Endodermal cell (in vitro differentiated cells): ENCODE measurements around the gene MPP7. TPM values are rescaled to one million over a fixed set of nuclear protein-coding genes. Genes with fewer than 3 reads are reported as not detected.

Source experiments
- DNase-seq: peaks from one replicate; pipeline ENCODE4 v3.0.0-alpha.2; 2017
- H3K27ac ChIP-seq: 2 replicates; pipeline ENCODE4 v1.5.1; 2013; ENCODE audit warnings: mild to moderate bottlenecking, low read depth, low read length, moderate library complexity
- H3K27me3 ChIP-seq: 2 replicates; pipeline ENCODE4 v1.6.1; 2013; ENCODE audit warnings: mild to moderate bottlenecking, low read length, moderate library complexity; ENCODE audit not compliant: insufficient read depth, control insufficient read depth, poor library complexity, severe bottlenecking
- H3K36me3 ChIP-seq: 2 replicates; pipeline ENCODE4 v1.7.0; 2013; ENCODE audit warnings: mild to moderate bottlenecking, low read length, moderate library complexity; ENCODE audit not compliant: control insufficient read depth, insufficient read depth
- H3K4me1 ChIP-seq: one replicate; pipeline ENCODE4 v1.7.0; 2013; ENCODE audit warnings: low read length; ENCODE audit not compliant: control insufficient read depth, insufficient read depth
- H3K4me3 ChIP-seq: 2 replicates; pipeline ENCODE4 v1.5.1; 2013; ENCODE audit warnings: mild to moderate bottlenecking, low read length, moderate library complexity
- H3K9ac ChIP-seq: 2 replicates; pipeline ENCODE4 v1.6.1; 2013; ENCODE audit warnings: mild to moderate bottlenecking, low read length, moderate library complexity; ENCODE audit not compliant: poor library complexity, severe bottlenecking; ENCODE audit errors: extremely low read depth
- H3K9me3 ChIP-seq: 2 replicates; pipeline ENCODE4 v1.6.1; 2013; ENCODE audit warnings: mild to moderate bottlenecking, low read length, moderate library complexity; ENCODE audit not compliant: control insufficient read depth
- H3K27ac Mint-ChIP-seq: 2 replicates; pipeline ENCODE4 v1.8.0; 2020; ENCODE audit warnings: mixed read lengths
- H3K27me3 Mint-ChIP-seq: 2 replicates; pipeline ENCODE4 v1.8.0; 2021; ENCODE audit warnings: mild to moderate bottlenecking, mixed read lengths; ENCODE audit not compliant: insufficient read depth
- H3K36me3 Mint-ChIP-seq: 2 replicates; pipeline ENCODE4 v1.8.0; 2020; ENCODE audit warnings: low read depth, mixed read lengths
- H3K4me1 Mint-ChIP-seq: 2 replicates; pipeline ENCODE4 v1.8.0; 2020; ENCODE audit warnings: mixed read lengths
- H3K4me3 Mint-ChIP-seq: 2 replicates; pipeline ENCODE4 v1.8.0; 2020; ENCODE audit warnings: mild to moderate bottlenecking, moderate library complexity, mixed read lengths
- H3K9me3 Mint-ChIP-seq: 2 replicates; pipeline ENCODE4 v1.8.0; 2020; ENCODE audit warnings: mild to moderate bottlenecking, mixed read lengths
- WGBS, 2 experiments: methylation state at CpG; one replicate each; pipeline versions ENCODE4 v1.1.5 to v1.1.7; 2013; ENCODE audit warnings: missing lambda C conversion rate in 2 of 2, mixed read lengths in 1 of 2; ENCODE audit not compliant: insufficient coverage in 1 of 2, insufficient read length in 1 of 2; 5-methylcytosine and 5-hydroxymethylcytosine counted together
- long read RNA-seq, 4 experiments: library from polyadenylated mRNA in 2 of 4; library from RNA in 1 of 4; library from capped mRNA in 1 of 4; stranded (forward) in 3 of 4; unstranded in 1 of 4; transcript quantifications; one replicate each; pipeline ENCODE4 v2.0.0, GENCODE V29; 2020 to 2021; ENCODE audit warnings: inconsistent platforms in 1 of 4
- polyA plus RNA-seq, 2 experiments: library from polyadenylated mRNA; stranded (reverse); fragments of 50-300 nt; gene quantifications; one replicate each; pipeline ENCODE4 v1.2.3, GENCODE V29; 2013
- total RNA-seq, 2 donors: library from RNA; stranded (reverse); fragmentation: NEBNext Ultra II Directional in 1 of 2; extraction: Animal tissue kit (Norgen Biotek cat#: 25700) in 1 of 2; gene quantifications; 2 replicates in 1 of 2; 3 replicates in 1 of 2; pipeline ENCODE4 v1.2.1, GENCODE V29; 2021
- TF ChIP-seq, protein P1 (sequence below): fragments of 200-600 bp; sonication (generic); conservative IDR thresholded peaks from 2 replicates; pipeline ENCODE4 v1.5.0; 2021; ENCODE audit warnings: antibody characterized with exemption, mild to moderate bottlenecking

The MPP7 gene
- 1 to 10 TPM; 5.5 to 7.7 TPM for total RNA-seq
- polyA plus RNA-seq (2013, experiment 1 of 2), result 3.5 TPM
- 3.4 TPM for polyA plus RNA-seq (2013, experiment 2 of 2)
- long read RNA-seq, experiment 1, partial matches to known transcripts, result 1 of 3 reads
- long read RNA-seq, experiment 1, other reads (novel, unspliced or antisense), result 2 of 3 reads
- long read RNA-seq, experiment 2, partial matches to known transcripts, result 1 of 13 reads
- long read RNA-seq, experiment 2, other reads (novel, unspliced or antisense), result 12 of 13 reads
- long read RNA-seq, experiment 3, partial matches to known transcripts, result 6 of 27 reads
- long read RNA-seq, experiment 3, other reads (novel, unspliced or antisense), result 21 of 27 reads
- long read RNA-seq, experiment 4, result 0 reads

DNA sequence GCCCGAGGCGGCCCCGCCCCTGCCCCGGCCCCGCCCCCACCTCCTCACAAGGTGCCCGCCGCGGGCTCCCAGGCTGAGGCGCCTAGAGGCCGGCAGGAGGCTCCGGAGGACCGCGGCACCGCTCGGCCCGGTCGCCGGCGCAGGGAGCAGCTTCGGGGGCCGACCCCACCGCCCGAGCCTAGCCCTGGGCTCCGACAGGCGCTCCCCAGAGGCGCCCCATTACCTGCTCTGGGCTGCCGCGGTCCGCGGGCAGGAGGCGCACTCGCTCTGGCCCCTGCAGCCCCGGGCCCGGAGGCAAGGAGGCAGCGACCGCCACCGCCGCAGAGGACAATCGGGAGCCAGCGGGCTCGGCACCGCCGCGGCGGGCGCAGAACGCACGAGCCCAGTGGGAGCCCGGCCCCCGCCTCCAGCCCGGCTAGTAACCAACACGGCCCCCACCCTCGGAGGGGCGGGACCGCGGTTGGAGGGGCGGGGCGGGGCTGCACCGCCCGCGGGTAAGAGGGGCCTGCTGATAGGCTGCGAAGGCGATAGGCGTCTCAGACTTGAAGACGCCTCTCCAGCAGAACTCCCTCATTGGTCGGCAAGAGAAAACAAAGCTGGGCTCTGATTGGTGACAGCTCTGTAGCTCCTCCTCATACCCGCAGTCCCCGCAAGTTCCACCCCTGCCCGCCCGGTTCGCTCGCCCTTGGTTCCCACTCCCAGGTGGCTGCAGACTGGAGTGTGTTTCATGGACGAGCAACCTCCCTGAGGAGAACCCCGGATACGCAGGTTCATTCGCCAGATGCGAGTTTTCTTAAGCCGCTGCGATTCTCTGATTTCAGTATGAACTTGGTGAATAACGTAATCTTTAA, at the start of gene MPP7:
MPP7 (minus strand) TSS at position 427 of the 851 bp plus-strand sequence. CDS start 64,460 bp downstream, outside the sequence.
- no peaks in the 10 kb centered on the region for H3K36me3 ChIP-seq
- TF ChIP-seq, protein P1, sequence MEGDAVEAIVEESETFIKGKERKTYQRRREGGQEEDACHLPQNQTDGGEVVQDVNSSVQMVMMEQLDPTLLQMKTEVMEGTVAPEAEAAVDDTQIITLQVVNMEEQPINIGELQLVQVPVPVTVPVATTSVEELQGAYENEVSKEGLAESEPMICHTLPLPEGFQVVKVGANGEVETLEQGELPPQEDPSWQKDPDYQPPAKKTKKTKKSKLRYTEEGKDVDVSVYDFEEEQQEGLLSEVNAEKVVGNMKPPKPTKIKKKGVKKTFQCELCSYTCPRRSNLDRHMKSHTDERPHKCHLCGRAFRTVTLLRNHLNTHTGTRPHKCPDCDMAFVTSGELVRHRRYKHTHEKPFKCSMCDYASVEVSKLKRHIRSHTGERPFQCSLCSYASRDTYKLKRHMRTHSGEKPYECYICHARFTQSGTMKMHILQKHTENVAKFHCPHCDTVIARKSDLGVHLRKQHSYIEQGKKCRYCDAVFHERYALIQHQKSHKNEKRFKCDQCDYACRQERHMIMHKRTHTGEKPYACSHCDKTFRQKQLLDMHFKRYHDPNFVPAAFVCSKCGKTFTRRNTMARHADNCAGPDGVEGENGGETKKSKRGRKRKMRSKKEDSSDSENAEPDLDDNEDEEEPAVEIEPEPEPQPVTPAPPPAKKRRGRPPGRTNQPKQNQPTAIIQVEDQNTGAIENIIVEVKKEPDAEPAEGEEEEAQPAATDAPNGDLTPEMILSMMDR, result peak; percentile 68
- Mint-ChIP-seq H3K4me1 (peaks cover 12% of the 10 kb centered on the region), H3K27ac (peak within 1 kb of the TSS; percentile 90), H3K27me3 (peaks cover 81% of the 10 kb centered on the region), H3K9me3 (no peaks in the 10 kb centered on the region), H3K36me3 (no peaks in the 10 kb centered on the region), H3K4me3 (peak within 1 kb of the TSS; percentile 70)
- WGBS, 2 experiments, result 0% methylated on average over 35 to 80 of the region's 80 CpGs
- peak within 1 kb of the TSS; percentile 45 for H3K9ac ChIP-seq
- no peaks in the 10 kb centered on the region for H3K9me3 ChIP-seq
- H3K27me3 ChIP-seq, result peaks cover 78% of the 10 kb centered on the region
- H3K4me1 ChIP-seq, result no peaks in the 10 kb centered on the region
- peak; percentile 99 for DNase-seq
- peak within 1 kb of the TSS; percentile 86 for H3K4me3 ChIP-seq
- peak within 1 kb of the TSS; percentile 40 for H3K27ac ChIP-seq

DNA sequence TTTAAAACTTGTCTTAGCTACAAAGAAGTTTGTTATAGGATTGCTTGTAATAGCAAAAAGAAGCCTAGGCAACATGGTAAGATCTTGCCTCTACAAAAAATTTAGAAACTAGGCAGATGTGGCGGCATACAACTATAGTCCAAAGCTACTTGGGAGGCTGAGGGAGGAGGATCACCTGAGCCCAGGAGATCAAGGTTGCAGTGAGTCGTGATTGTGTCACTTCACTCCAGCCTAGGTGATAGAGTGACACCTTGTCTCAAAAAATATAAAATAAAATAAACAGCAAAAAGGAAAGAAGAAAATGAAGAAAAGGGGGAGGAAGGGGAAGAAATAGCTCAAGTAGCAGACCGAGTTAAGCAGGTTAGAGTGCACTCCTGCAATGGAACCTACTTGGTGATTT, 47.0 kb upstream of the MPP7 start:
- 73 to 100% methylated on average over 1 to 3 of the region's 3 CpGs for WGBS, 2 experiments
- Histone ChIP-seq H3K27me3 (no peaks in the 10 kb centered on the region), H3K4me1 (no peaks in the 10 kb centered on the region), H3K9me3 (no peaks in the 10 kb centered on the region), H3K4me3 (no peak overlapping the region), H3K36me3 (no peaks in the 10 kb centered on the region), H3K9ac (no peak overlapping the region), H3K27ac (no peak overlapping the region)
- H3K4me1 Mint-ChIP-seq, result peaks cover 2% of the 10 kb centered on the region
- TF ChIP-seq, protein P1, result no peak
- H3K4me3 Mint-ChIP-seq, result no peak overlapping the region
- peaks cover 5% of the 10 kb centered on the region for H3K27me3 Mint-ChIP-seq
- DNase-seq, result no peak
- H3K27ac Mint-ChIP-seq, result no peak overlapping the region
- no peaks in the 10 kb centered on the region for H3K36me3 Mint-ChIP-seq
- H3K9me3 Mint-ChIP-seq, result peaks cover 13% of the 10 kb centered on the region

DNA sequence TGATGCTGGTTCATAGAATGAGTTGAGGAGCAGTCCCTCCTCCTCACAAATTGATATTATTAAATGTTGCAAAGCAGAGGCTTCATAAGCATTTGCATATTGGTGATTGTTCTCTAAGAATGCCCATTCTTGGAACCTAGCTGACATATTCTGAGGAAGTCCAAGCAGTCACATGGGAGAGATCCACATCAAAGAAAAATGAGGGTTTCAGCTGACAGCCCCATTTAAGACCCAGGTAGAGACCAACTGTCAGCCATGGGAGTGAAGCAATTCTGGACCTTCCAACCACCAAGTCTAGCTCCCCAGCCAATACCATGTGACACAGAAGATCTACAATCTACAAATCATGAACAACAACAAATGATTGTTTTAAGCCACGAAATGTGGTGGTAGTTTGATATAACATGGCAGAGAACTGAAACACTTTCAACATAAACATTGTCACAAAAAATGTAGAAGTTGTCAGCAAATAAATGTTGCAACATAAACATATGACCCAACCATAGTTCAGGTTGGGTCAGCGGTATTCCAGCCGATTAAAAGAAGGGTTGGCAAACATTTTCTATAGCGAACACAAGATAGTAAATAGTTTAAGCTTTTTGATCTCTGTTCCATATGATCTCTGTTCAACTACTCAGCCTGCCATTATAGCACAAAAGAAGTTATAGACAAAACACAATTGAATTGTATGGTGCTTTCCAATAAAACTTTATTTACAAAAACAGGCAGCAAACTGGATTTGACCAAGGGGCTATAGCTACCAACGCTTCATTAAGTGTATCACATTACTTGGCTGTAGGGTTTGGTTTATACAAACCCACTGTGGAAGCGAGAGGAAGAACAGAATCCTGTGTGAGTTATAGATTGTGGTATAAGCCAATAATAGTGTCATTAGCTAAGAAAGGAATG, 41.4 kb upstream of the MPP7 start:
- H3K4me1 Mint-ChIP-seq, result no peaks in the 10 kb centered on the region
- H3K9ac ChIP-seq, result no peak overlapping the region
- no peaks in the 10 kb centered on the region for H3K27me3 ChIP-seq
- no peaks in the 10 kb centered on the region for H3K4me1 ChIP-seq
- TF ChIP-seq, protein P1, result no peak
- no peaks in the 10 kb centered on the region for H3K36me3 ChIP-seq
- H3K9me3 Mint-ChIP-seq, result peaks cover 19% of the 10 kb centered on the region
- DNase-seq, result no peak
- WGBS, 2 experiments, result 86 to 91% methylated on average over 5 to 6 of the region's 6 CpGs
- no peak overlapping the region for H3K27ac Mint-ChIP-seq
- no peak overlapping the region for H3K27ac ChIP-seq
- peaks cover 5% of the 10 kb centered on the region for H3K27me3 Mint-ChIP-seq
- H3K9me3 ChIP-seq, result no peaks in the 10 kb centered on the region
- no peaks in the 10 kb centered on the region for H3K36me3 Mint-ChIP-seq
- H3K4me3 ChIP-seq, result no peak overlapping the region
- no peak overlapping the region for H3K4me3 Mint-ChIP-seq
